SU-DHL-6 (cell line): ENCODE data around the gene THSD4.

ENCODE experiments used
- H2AFZ ChIP-seq: fragments of 200-600 bp; sonication (generic); 2 replicates; pipeline ENCODE4 v1.6.1; 2014; ENCODE audit warnings: low read depth, mild to moderate bottlenecking, moderate library complexity, mixed read lengths, antibody characterized with exemption, low read length; ENCODE audit not compliant: severe bottlenecking
- H3F3A ChIP-seq: fragments of 200-600 bp; shearing (Covaris generic); 2 replicates; pipeline ENCODE4 v1.6.0; 2016; ENCODE audit warnings: antibody characterized with exemption, mild to moderate bottlenecking; ENCODE audit not compliant: insufficient read depth
- H3K27ac ChIP-seq: fragments of 200-600 bp; sonication (generic); 2 replicates; pipeline ENCODE4 v1.5.1; 2016; ENCODE audit warnings: low read depth, mild to moderate bottlenecking, low read length, moderate library complexity, mixed read lengths
- H3K27me3 ChIP-seq: fragments of 200-600 bp; sonication (generic), shearing (Covaris generic); 2 replicates; pipeline ENCODE4 v1.6.0; 2014; ENCODE audit warnings: mild to moderate bottlenecking, low read length
- H3K36me3 ChIP-seq: fragments of 200-600 bp; sonication (generic); 2 replicates; pipeline ENCODE4 v1.6.1; 2014; ENCODE audit warnings: mild to moderate bottlenecking, low read length, mixed read lengths
- H3K4me2 ChIP-seq: fragments of 300-600, 200-600 bp; shearing (Covaris generic), sonication (generic); 2 replicates; pipeline ENCODE4 v1.6.0; 2014; ENCODE audit warnings: low read length, low read depth, mild to moderate bottlenecking; ENCODE audit not compliant: poor library complexity, severe bottlenecking
- H3K4me3 ChIP-seq: fragments of 200-600 bp; sonication (generic); 2 replicates; pipeline ENCODE4 v1.5.1; 2014; ENCODE audit warnings: antibody characterized with exemption, low read length, mild to moderate bottlenecking, mixed read lengths; ENCODE audit not compliant: insufficient read depth, poor library complexity, severe bottlenecking
- H3K79me2 ChIP-seq: fragments of 200-600 bp; sonication (generic); 2 replicates; pipeline ENCODE4 v1.6.1; 2014; ENCODE audit warnings: mild to moderate bottlenecking, low read length, moderate library complexity; ENCODE audit not compliant: insufficient read depth
- H3K9ac ChIP-seq: fragments of 200-600 bp; sonication (generic); 2 replicates; pipeline ENCODE4 v1.7.0; 2014; ENCODE audit warnings: mild to moderate bottlenecking, low read length
- H3K9me2 ChIP-seq: fragments of 200-600 bp; sonication (generic); replicated peaks from 2 replicates; pipeline ENCODE4 v1.6.1; 2014; ENCODE audit warnings: low read length; ENCODE audit not compliant: insufficient read depth
- H3K9me3 ChIP-seq: fragments of 200-600 bp; sonication (generic); 2 replicates; pipeline ENCODE4 v1.6.1; 2014; ENCODE audit warnings: low read length, mixed read lengths; ENCODE audit not compliant: insufficient read depth
- H4K20me1 ChIP-seq: fragments of 200-600 bp; sonication (generic); 2 replicates; pipeline ENCODE4 v1.6.1; 2014; ENCODE audit warnings: low read depth, mild to moderate bottlenecking, antibody characterized with exemption, low read length, moderate library complexity, mixed read lengths
- CTCF ChIP-seq: fragments of 200-600 bp; sonication (generic); IDR thresholded peaks from one replicate; pipeline ENCODE4 v1.5.1; 2017; ENCODE audit warnings: antibody characterized with exemption, mild to moderate bottlenecking, low read length, moderate library complexity; ENCODE audit not compliant: insufficient read depth, poor library complexity, severe bottlenecking
- EZH2phosphoT487 ChIP-seq: fragments of 200-600 bp; sonication (generic), shearing (Covaris generic); conservative IDR thresholded peaks from 2 replicates; pipeline ENCODE4 v1.6.1; 2018; ENCODE audit warnings: mild to moderate bottlenecking, antibody characterized with exemption, low read length, moderate library complexity, mixed read lengths

The THSD4 gene

GRCh38 chr15:71749500-71749899 lies 634.2 kb downstream of the THSD4 start:
- Histone ChIP-seq H3K27me3 (no peaks in the 10 kb centered on the region), H4K20me1 (no peaks in the 10 kb centered on the region), H3K27ac (no peak overlapping the region)

GRCh38 chr15:71752128-71752527 lies 636.9 kb downstream of the THSD4 start:
- no peaks in the 10 kb centered on the region for H3K27me3 ChIP-seq
- no peak overlapping the region for H3K27ac ChIP-seq
- no peak overlapping the region for H3K9ac ChIP-seq
- H3K4me3 ChIP-seq = no peak overlapping the region
- H2AFZ ChIP-seq = no peak overlapping the region
- H3K79me2 ChIP-seq = no peaks in the 10 kb centered on the region
- no peak for TF ChIP-seq CTCF
- TF ChIP-seq EZH2phosphoT487 = no peak
- H3K9me2 ChIP-seq = no peaks in the 10 kb centered on the region
- no peaks in the 10 kb centered on the region for H3K9me3 ChIP-seq
- no peaks in the 10 kb centered on the region for H3K36me3 ChIP-seq
- H4K20me1 ChIP-seq = no peaks in the 10 kb centered on the region
- no peaks in the 10 kb centered on the region for H3F3A ChIP-seq
- no peak overlapping the region for H3K4me2 ChIP-seq

More at GRCh38 chr15:71749500-71749899, 634.2 kb downstream of the THSD4 start:
- Histone ChIP-seq H3K79me2 (no peaks in the 10 kb centered on the region), H3K36me3 (no peaks in the 10 kb centered on the region), H2AFZ (no peak overlapping the region), H3K9me2 (no peaks in the 10 kb centered on the region), H3K9ac (no peak overlapping the region), H3K4me3 (no peak overlapping the region), H3K9me3 (no peaks in the 10 kb centered on the region), H3K4me2 (no peak overlapping the region), H3F3A (no peaks in the 10 kb centered on the region)
- TF ChIP-seq EZH2phosphoT487 = no peak
- no peak for TF ChIP-seq CTCF

- Histone ChIP-seq H3K9ac (no peak overlapping the region), H3K27ac (no peak overlapping the region)
These were observed 637.5 kb downstream of the THSD4 start for GRCh38 chr15:71752604-71753289.

More at GRCh38 chr15:71752604-71753289, 637.5 kb downstream of the THSD4 start:
- TF ChIP-seq CTCF (no peak), EZH2phosphoT487 (no peak)
- H2AFZ ChIP-seq = no peak overlapping the region
- no peaks in the 10 kb centered on the region for H3K36me3 ChIP-seq
- H3K9me3 ChIP-seq = no peaks in the 10 kb centered on the region
- H3K79me2 ChIP-seq = no peaks in the 10 kb centered on the region
- H3K4me3 ChIP-seq = no peak overlapping the region
- H3K4me2 ChIP-seq = no peak overlapping the region
- H3K27me3 ChIP-seq = no peaks in the 10 kb centered on the region
- no peaks in the 10 kb centered on the region for H3K9me2 ChIP-seq
- no peaks in the 10 kb centered on the region for H4K20me1 ChIP-seq
- no peaks in the 10 kb centered on the region for H3F3A ChIP-seq
